Activated B cell treated with CpG ODN at 0.5 μM for 24 hours (primary cell): Measurements from ENCODE around the gene FLYWCH2. TPM values are rescaled to one million over a fixed set of nuclear protein-coding genes. Genes with fewer than 3 reads are reported as not detected.

Source experiments
- ATAC-seq: fragments of 200-7000 bp; cut with Tn5 transposase; one replicate; pipeline ENCODE4 v1.10.0; 2021; ENCODE audit warnings: low read depth, mild to moderate bottlenecking, moderate library complexity
- CTCF ChIA-PET: fragments of 350-600 bp; sonication (Branson Sonifier 250); formaldehyde crosslinking; loops from one replicate; lab custom pipeline; 2021; ENCODE audit warnings: antibody characterized with exemption; lab: Charles Lee
- POLR2A ChIA-PET: fragments of 350-600 bp; sonication (Branson Sonifier 250); formaldehyde crosslinking; loops from one replicate; lab custom pipeline; 2021; ENCODE audit warnings: antibody characterized with exemption; lab: Charles Lee
- DNase-seq: peaks from one replicate; pipeline ENCODE4 v3.0.0; 2022
- H3K27ac Mint-ChIP-seq: one replicate; pipeline ENCODE4 v1.8.0; 2020; ENCODE audit warnings: mixed read lengths
- H3K27me3 Mint-ChIP-seq: one replicate; pipeline ENCODE4 v1.8.0; 2021; ENCODE audit warnings: mixed read lengths
- H3K36me3 Mint-ChIP-seq: one replicate; pipeline ENCODE4 v1.8.0; 2021; ENCODE audit warnings: low read depth, mixed read lengths
- H3K4me1 Mint-ChIP-seq: one replicate; pipeline ENCODE4 v1.8.0; 2021; ENCODE audit warnings: mixed read lengths
- H3K4me3 Mint-ChIP-seq: one replicate; pipeline ENCODE4 v1.8.0; 2020; ENCODE audit warnings: mild to moderate bottlenecking, mixed read lengths
- H3K9me3 Mint-ChIP-seq: one replicate; pipeline ENCODE4 v1.8.0; 2020; ENCODE audit warnings: mixed read lengths
- intact Hi-C: fragments of 100-400 bp; cut with micrococcal nuclease; formaldehyde crosslinking; loops from one replicate; pipeline ENCODE4 v1.15.1; 2024
- total RNA-seq: library from RNA; stranded (reverse); gene quantifications from 2 replicates; pipeline ENCODE4 v1.2.3, GENCODE V29; 2022
- TF ChIP-seq, protein P1 (sequence below): fragments of 200-600 bp; IDR thresholded peaks from one replicate; pipeline ENCODE4 v1.8.0; 2022; ENCODE audit warnings: antibody characterized with exemption, mild to moderate bottlenecking

The FLYWCH2 gene
- total RNA-seq, 1 donor from 2014 or later, result 19.4 TPM

DNA sequence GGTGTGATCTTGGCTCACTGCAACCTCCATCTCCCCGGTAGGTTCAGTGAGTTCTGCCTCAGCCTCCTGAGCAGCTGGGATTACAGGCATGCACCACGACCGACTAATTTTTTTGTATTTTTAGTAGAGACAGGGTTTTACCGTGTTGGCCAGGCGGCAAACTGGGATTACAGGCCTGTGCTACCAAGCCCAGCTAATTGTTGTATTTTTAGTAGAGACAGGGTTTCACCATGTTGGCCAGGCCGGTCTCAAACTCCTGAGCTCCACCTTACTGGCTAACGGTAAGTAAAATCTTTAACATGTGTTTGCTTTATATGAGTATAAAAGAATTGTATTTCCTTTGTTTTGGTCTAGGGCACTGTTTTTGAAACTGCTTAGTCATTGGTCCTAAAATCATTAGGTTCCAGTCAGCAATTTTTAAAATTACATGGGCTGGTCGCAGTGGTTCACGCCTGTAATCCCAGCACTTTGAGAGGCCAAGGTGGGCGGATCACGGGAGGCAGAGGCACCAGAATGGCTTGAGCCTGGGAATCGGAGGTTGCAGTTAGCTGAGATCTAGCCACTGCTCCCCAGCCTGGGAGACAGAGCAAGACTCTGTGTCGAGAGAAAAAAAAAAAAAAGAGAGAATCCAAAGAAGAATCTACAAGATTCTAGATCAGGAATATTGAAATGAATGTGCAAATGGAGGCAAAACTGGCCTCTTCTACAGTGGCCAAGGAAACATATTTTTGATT, 32.3 kb downstream of the FLYWCH2 start:
- TF ChIP-seq, protein P1, sequence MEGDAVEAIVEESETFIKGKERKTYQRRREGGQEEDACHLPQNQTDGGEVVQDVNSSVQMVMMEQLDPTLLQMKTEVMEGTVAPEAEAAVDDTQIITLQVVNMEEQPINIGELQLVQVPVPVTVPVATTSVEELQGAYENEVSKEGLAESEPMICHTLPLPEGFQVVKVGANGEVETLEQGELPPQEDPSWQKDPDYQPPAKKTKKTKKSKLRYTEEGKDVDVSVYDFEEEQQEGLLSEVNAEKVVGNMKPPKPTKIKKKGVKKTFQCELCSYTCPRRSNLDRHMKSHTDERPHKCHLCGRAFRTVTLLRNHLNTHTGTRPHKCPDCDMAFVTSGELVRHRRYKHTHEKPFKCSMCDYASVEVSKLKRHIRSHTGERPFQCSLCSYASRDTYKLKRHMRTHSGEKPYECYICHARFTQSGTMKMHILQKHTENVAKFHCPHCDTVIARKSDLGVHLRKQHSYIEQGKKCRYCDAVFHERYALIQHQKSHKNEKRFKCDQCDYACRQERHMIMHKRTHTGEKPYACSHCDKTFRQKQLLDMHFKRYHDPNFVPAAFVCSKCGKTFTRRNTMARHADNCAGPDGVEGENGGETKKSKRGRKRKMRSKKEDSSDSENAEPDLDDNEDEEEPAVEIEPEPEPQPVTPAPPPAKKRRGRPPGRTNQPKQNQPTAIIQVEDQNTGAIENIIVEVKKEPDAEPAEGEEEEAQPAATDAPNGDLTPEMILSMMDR, result no peak
- DNase-seq (no peak), ATAC-seq (no peak)
- no peaks in the 10 kb centered on the region for H3K27me3 Mint-ChIP-seq
- no peak overlapping the region for H3K4me3 Mint-ChIP-seq
- intact Hi-C loops, result loop anchor here (10.0 kb wide), 1 partner anchor 161 kb away; the partner anchor contains the start of gene SRRM2
- no peak overlapping the region for H3K27ac Mint-ChIP-seq
- ChIA-PET POLR2A (interaction anchor here (1.3 kb wide), 1 partner anchor 10 kb away, joined by 4 read pairs; no protein-coding TSS in a partner anchor), CTCF (no interaction called here)
- peaks cover 24% of the 10 kb centered on the region for H3K4me1 Mint-ChIP-seq
- H3K36me3 Mint-ChIP-seq, result peaks cover 28% of the 10 kb centered on the region
- no peaks in the 10 kb centered on the region for H3K9me3 Mint-ChIP-seq

DNA sequence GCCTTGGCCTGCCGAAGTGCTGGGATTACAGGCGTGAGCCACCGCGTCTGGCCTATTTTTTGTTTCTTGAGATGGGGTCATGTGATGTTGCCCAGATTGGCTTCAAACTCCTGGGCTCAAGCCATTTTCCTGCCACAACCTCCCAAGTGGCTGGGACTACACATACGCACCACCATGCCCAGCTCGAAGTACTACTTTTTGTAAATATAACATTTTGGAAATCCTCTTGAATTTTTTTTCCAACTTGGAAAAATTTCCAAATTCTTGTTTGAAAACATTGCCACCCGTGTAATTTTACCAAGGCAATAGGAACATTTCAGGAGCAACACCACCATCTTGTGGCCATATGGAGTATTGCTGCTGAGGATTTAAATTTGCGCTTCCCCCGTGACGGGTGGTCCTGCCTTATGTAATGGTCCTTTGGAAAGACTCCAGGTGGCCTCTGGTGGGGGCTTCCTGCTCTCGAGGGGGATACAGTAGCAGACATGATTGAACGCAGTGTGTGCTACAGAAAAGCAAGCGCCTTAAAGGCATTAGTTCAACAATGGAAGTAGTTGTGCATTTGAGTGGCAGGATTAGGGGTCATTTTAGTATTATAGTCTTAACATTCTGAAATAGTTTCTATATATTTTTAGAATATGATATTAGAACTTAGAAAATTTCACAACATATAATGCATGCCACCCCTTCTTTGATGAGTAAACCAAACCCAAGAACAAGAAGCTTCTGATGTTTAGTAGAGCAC, 36.7 kb downstream of the FLYWCH2 start:
- TF ChIP-seq, protein P1, result peak; percentile 89
- no peak for DNase-seq

DNA sequence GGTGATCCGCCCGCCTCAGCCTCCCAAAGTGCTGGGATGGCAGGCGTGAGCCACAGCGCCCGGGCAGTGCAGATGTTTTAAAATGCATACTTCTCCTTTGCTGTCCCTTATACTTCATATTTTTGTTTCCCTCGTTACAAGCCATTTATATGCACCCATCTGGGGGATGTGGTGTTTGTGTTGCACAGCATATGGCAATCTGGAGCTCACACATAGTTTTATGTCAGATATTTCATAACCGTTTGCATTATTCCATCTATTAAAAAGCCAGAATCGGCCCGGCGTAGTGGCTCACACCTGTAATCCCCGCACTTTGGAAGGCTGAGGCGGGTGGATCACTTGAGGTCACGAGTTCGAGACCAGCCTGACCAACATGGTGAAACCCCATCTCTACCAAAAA, 40.5 kb downstream of the FLYWCH2 start:
- no peak overlapping the region for H3K27ac Mint-ChIP-seq
- peaks cover 14% of the 10 kb centered on the region for H3K4me1 Mint-ChIP-seq
- intact Hi-C loops, result no loop called here
- CTCF ChIA-PET, result interaction anchor here (1.1 kb wide), 1 partner anchor 48 kb away, joined by 4 read pairs; no protein-coding TSS in a partner anchor
- TF ChIP-seq, protein P1, result no peak
- H3K27me3 Mint-ChIP-seq, result no peaks in the 10 kb centered on the region
- DNase-seq (no peak), ATAC-seq (no peak)
- H3K36me3 Mint-ChIP-seq, result peaks cover 19% of the 10 kb centered on the region
- POLR2A ChIA-PET, result no interaction called here
- no peak overlapping the region for H3K4me3 Mint-ChIP-seq
- no peaks in the 10 kb centered on the region for H3K9me3 Mint-ChIP-seq

More for the DNA sequence above, 36.7 kb downstream of the FLYWCH2 start:
- Mint-ChIP-seq H3K4me3 (no peak overlapping the region), H3K9me3 (no peaks in the 10 kb centered on the region), H3K4me1 (peaks cover 4% of the 10 kb centered on the region), H3K27ac (no peak overlapping the region), H3K27me3 (no peaks in the 10 kb centered on the region), H3K36me3 (peaks cover 34% of the 10 kb centered on the region)
- CTCF ChIA-PET, result interaction anchor here (0.7 to 2.6 kb wide), 12 partner anchors 8 to 98 kb away, joined by 3 to 12 read pairs (median 4); partner anchors contain the start of genes FLYWCH1 and FLYWCH2
- peak; percentile 80 for ATAC-seq
- POLR2A ChIA-PET, result interaction anchor here (0.7 kb wide), 1 partner anchor 270 kb away, joined by 4 read pairs; no protein-coding TSS in a partner anchor
- intact Hi-C loops, result loop anchor here (1.0 to 10.0 kb wide), 4 partner anchors 15 to 165 kb away; partner anchors contain the start of gene SRRM2

DNA sequence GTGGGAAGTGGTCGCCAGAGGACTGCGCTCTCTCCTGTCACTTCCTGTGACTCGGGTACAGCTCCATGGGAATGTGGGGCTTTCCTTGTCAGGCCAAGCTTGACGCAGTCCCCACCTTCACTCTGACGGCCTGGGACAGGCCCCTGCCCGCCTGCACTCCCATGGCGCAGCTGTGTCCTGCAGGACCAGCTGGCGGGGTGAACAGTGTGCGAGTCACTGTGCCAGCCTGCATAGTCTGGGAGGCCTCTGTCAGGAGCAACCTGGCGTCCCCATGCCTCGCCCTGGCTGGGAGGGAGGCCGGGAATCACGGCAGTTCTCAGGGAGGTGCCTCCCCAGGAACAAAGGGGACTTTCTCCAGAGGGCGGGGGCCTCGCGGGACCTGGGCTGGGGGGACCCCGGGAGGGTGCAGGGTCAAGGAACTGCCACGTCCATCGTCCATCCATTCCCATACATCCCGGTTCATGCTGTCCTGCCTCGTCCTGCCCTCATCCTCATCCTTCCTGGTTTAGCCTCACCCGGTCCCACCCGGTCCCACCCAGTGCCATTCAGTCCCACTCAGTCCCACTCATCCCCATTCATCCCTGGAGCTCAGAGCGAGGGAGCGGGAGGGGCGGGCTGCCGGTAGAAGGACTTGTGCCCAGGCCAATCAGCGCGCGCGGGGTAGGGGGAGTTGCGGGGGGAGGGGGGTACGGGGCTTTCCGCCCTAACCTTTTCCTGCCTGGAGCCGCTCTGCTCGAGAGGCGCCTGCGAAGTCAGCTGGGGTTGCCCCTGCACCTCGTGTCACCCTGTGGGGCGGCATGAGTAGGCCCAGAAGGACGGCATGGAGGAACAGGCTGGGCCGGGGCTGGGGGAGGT, 42.1 kb downstream of the FLYWCH2 start:
- no peak overlapping the region for H3K27ac Mint-ChIP-seq

More for the DNA sequence above, 42.1 kb downstream of the FLYWCH2 start:
- DNase-seq (no peak), ATAC-seq (no peak)
- Mint-ChIP-seq H3K4me1 (peaks cover 10% of the 10 kb centered on the region), H3K4me3 (no peak overlapping the region), H3K36me3 (peaks cover 11% of the 10 kb centered on the region), H3K27me3 (no peaks in the 10 kb centered on the region), H3K9me3 (no peaks in the 10 kb centered on the region)
- intact Hi-C loops, result loop anchor here (5.0 kb wide), 1 partner anchor 37 kb away; the partner anchor contains the start of gene KREMEN2
- TF ChIP-seq, protein P1, result no peak
- CTCF ChIA-PET, result no interaction called here
- POLR2A ChIA-PET, result no interaction called here
